ENCODE data around the gene LRRC49.
"Not testable (repeated sequence)": the region's sequence is repeated elsewhere in the genome, so short reads cannot be mapped to it uniquely, and the experiment has no call there.

The LRRC49 gene

DNA sequence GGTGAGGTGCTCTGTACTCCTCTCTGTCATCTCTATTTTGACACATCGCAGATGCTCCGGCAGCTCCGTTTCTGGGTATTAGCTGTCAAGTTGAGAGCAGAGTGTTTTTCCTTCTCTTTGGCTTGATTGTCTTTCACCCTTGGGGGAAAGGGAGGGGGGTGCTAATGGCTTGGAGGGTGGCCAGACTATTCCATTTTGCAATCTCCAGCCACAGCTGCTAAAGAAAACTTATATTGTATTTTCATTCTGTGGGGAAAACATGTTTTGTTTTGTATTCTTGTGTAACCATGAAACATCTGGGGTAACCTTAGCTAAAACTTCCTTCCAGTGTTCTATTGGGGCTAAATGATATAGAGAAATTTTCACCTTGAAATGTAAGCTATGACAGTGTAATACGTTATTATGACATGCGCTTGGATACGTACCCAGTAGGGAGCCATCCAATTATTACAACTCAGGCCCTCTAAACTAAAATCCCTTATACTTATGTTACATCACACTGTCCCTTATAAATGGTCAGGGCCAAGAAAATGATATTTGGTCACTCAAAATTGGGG, 24.6 kb upstream of the LRRC49 start:
- DNase-seq = no peak

- DNase-seq = no peak
These were observed 23.3 kb upstream of the LRRC49 start for GRCh38 chr15:70869346-70869745.

DNA sequence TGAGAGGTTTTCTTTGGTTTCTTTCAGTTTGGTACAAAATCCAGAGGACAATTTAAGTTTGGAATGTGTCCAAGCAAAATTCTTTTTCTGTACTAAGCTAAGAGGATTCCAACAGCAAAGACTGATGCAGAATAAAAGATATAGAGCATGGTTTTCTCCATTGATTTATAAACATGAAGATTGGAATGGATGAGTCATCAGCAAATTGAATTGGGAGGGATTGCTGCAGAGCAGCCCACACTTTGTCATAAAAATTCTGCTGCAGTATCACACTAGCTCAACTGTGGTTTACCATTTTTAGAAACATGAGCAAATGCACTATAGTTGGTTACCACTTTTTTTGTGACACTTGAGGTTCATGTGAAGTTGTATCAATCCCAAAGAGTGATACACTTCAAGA, 22.6 kb upstream of the LRRC49 start:
- no peak for DNase-seq

- not testable (repeated sequence) for DNase-seq
These were observed 21.1 kb upstream of the LRRC49 start for GRCh38 chr15:70871490-70871889.

DNA sequence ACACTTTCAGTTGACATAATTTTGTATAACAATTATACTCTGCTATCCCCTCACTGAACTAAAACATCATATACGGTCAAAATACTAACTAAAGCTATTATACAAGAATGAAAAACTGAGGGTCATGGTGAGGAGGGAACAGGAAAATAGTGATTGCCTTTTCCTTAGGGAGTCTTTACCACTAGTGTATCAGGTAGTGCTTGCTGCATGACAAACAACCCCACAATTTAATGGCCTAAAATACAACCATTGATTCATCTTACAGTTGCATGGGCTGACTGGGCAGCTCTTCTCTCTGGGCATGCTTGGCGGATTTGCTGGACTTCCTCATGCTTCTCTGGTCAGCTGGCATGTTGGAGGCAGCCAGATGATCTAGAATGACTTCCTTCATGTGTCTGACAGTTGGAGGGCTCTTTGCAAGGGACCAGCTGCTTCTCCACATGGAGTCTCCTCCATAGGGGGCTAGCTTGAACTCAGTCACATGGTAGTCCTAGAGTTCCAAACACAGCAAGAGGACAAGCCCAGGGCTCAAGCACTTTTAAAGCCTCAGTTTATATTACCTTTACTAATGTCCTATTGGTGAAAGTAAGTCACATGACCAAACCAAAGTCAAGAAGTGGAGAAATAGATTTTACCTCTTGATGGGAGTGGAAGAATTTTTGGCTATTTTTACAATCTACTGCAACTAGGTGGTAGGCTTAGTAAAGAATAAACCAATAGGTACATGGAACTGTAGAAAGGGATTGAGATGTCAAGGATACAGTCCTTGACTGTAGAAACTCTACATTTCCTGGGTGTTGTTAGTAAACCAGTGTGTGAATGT, 19.2 kb upstream of the LRRC49 start:
- no peak for DNase-seq

DNA sequence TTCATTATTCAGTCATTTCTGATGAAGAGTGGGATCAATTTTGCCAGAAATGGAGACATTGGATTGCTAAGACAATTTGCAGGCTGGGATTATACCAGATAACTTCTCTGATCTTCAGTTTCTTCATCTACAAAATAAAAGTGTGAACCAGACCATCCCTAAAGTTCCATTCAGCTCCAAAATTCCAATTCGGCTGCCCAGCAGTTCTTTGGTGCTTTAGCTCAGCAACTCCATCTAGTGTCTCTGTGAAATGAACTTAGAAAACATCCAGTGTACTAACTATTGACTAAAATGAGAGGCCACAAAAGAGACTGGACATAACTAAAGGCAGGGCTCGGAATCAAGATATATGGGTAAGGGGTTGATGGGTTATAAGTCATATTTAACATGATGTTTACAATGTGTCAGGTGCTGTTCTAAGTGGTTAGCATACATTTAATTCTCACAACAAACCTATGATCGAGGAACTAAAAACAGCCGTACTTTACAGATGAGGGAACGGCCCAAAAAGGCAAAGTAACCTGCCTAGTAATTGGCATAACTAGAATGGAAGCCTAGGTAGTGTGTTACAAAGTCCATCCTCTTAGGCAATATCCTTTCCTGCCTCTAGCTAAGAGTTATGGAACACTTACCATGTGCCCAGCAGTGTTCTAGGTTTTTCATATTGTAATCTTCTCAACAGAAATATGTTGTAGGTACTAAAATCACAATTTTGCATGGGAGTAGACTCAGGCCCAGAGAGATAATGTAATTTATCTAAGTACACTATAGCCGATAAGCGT, 17.4 kb upstream of the LRRC49 start:
- DNase-seq = no peak

DNA sequence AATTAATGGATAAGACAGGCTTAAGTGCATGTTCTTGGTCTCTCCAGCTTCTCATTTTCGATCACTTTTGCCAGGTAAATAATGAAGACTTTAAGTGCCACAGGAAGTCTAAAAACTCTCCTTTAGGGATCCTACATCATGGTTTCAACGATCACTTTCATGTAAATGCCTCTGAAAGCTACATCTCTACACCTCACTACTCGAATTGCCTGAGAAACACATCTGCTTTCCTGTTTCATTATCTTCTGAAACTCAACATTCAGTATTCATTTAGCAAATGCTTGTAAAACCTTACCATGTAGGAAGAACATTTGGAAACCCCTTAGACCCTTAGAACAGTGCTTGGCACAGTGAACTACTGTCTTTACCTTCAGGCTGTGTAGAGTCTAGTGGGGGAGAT, 16.6 kb upstream of the LRRC49 start:
- no peak for DNase-seq

DNA sequence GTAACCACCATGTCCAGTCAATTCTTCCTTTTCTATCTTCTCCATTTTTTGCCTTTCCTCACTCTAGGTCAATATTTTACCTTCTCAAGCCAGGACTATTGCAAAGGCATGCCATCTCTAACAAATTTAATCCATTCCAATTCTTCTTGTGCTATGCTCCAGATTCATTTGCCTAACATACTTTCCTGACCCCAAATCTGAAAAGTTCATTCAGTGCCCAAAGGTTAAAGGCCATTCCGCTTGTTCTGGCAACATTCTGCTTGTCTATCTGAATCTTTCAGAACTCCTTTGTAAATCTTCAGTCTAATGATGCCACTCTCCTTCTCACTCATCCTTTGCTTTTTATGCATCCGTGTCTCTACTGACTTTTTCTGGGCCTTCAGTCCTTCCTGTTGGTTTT, 15.9 kb upstream of the LRRC49 start:
- no peak for DNase-seq

GRCh38 chr15:70879401-70879800, 13.2 kb upstream of the LRRC49 start:
- DNase-seq = no peak

- no peak for DNase-seq
These were observed 11.8 kb upstream of the LRRC49 start for GRCh38 chr15:70880781-70881180.

- no peak for DNase-seq
These were observed 10.3 kb upstream of the LRRC49 start for GRCh38 chr15:70882361-70882760.

- peak in 1 of 2 experiments; percentile 54 for DNase-seq
These were observed 410 bp downstream of the LRRC49 start for GRCh38 chr15:70892912-70893560.

DNA sequence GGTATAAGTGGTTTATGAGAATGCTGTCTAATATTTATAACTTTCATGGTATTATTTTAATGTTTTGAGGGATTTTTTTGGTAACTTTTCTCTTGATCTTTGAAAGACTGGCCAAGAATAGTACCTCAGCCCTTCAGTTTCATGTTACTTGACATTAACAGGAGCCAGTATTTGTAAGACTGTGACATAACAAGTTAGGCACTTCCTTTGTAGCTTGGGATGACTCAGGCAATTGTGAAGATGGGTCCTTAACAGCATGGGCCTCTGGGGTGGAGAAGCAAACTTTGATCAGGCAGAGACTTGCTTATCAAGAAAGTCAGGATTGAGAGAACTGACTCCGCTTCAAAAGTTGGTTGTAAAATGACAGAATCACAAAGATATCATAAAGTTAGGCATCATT, 9.5 kb downstream of the LRRC49 start:
- DNase-seq = no peak

- no peak for DNase-seq
These were observed 14.2 kb downstream of the LRRC49 start for GRCh38 chr15:70906842-70907241.

- no peak for DNase-seq
These were observed 15.3 kb downstream of the LRRC49 start for GRCh38 chr15:70907784-70908471.

- DNase-seq = no peak
These were observed 18.3 kb downstream of the LRRC49 start for GRCh38 chr15:70910958-70911357.

GRCh38 chr15:70912187-70912586, 19.6 kb downstream of the LRRC49 start:
- no peak for DNase-seq

DNA sequence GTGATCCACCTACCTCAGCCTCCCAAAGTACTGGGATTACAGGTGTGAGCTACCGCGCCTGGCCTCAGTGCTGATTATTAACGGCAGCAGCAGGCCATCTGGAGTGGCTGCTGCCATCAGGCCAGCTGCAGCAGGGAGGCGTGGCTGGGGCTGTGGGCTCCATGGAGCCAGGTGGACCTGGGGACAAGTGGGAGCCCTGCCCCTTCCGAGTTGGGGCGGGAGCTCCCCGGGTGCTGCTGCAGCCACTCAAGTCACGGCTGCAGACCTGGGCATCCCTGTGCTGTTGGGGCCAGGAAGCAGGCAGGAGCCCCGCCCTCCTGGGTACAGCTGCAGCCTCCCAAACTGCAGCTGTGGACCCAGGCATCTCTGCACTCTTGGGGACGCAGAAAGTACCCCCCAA, 23.9 kb downstream of the LRRC49 start:
- no peak for DNase-seq

GRCh38 chr15:70917955-70918354, 25.3 kb downstream of the LRRC49 start:
- DNase-seq = no peak

- no peak for DNase-seq
These were observed 28.5 kb downstream of the LRRC49 start for GRCh38 chr15:70920981-70921696.

DNA sequence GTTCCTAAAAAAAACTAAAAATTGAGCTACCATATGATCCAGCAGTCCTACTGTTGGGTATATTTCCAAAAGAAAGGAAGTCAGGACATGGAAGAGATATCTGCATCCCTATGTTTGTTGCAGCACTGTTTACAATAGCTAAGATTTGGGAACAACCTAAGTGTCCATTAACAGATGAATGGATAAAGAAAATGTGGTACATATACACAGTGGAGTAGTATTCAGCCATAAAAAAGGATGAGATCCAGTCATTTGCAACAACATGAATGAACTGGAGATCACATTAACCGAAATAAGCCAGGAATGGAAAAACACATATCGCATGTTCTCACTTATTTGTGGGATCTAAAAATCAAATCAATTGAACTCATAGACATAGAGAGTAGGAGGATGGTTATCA, 29.5 kb downstream of the LRRC49 start:
- no peak for DNase-seq
